Left lung (tissue), 10 donors: ENCODE data around the gene HDAC9. TPM values are rescaled to one million over a fixed set of nuclear protein-coding genes. Genes with fewer than 3 reads are reported as not detected.
"Not testable (repeated sequence)": the region's sequence is repeated elsewhere in the genome, so short reads cannot be mapped to it uniquely, and the experiment has no call there.

Experiments
- ATAC-seq: fragments of 200-7000 bp; cut with Tn5 transposase; one replicate; pipeline ENCODE4 v1.9.1; 2020; ENCODE audit warnings: moderate library complexity
- DNase-seq, 4 donors: peaks; one replicate each; pipeline ENCODE4 v3.0.0-alpha.2; 2013 to 2020
- H3K27ac ChIP-seq, 2 donors: fragments of 200-600 bp; sonication (generic) in 1 of 2; one replicate each; pipeline versions ENCODE4 v1.5.0 to v1.8.0; 2020 to 2021
- H3K27me3 ChIP-seq, 2 donors: fragments of 200-600 bp; sonication (generic) in 1 of 2; one replicate each; pipeline versions ENCODE4 v1.5.0 to v1.8.0; 2020 to 2021
- H3K36me3 ChIP-seq, 2 donors: fragments of 200-600 bp; sonication (generic) in 1 of 2; one replicate each; pipeline versions ENCODE4 v1.5.0 to v1.8.0; 2020 to 2021
- H3K4me1 ChIP-seq, 2 donors: fragments of 200-600 bp; one replicate each; pipeline ENCODE4 v1.8.0; 2021
- H3K4me3 ChIP-seq, 2 donors: fragments of 200-600 bp; sonication (generic) in 1 of 2; one replicate each; pipeline versions ENCODE4 v1.5.0 to v1.8.0; 2020 to 2021; ENCODE audit warnings: mild to moderate bottlenecking in 1 of 2
- H3K9me3 ChIP-seq, 2 donors: fragments of 200-600 bp; sonication (generic) in 1 of 2; one replicate each; pipeline versions ENCODE4 v1.5.0 to v1.8.0; 2020 to 2021
- CTCF ChIP-seq, 2 donors: fragments of 200-600 bp; sonication (generic) in 1 of 2; IDR thresholded peaks; one replicate each; pipeline versions ENCODE4 v1.5.0 to v1.8.0; 2021; ENCODE audit warnings: antibody characterized with exemption in 2 of 2
- intact Hi-C, 2 donors: fragments of 100-400 bp; cut with DNase I; formaldehyde crosslinking; loops; one replicate each; pipeline versions ENCODE4 v1.11.2 to v1.14.2; 2022
- polyA plus RNA-seq, 6 donors: library from polyadenylated mRNA; unstranded; fragments of 120-200 nt; gene quantifications; one replicate each; pipeline ENCODE4 v1.2.1, GENCODE V29; 2013; ENCODE audit not compliant: insufficient read length in 6 of 6
- total RNA-seq, 2 donors: library from RNA; stranded (reverse); fragmentation: NEBNext Ultra II Directional; extraction: Animal tissue kit (Norgen Biotek cat#: 25700); gene quantifications; one replicate each; pipeline ENCODE4 v1.2.1, GENCODE V29; 2021
- donor health status: DM: no; HTN: yes; CAD: no.
- donor health status: DM: no; HTN: no; CAD: no.

HDAC9 gene
- total and polyA plus RNA-seq, 8 donors: 6.7 to 13.2 (median 9.6) TPM

DNA sequence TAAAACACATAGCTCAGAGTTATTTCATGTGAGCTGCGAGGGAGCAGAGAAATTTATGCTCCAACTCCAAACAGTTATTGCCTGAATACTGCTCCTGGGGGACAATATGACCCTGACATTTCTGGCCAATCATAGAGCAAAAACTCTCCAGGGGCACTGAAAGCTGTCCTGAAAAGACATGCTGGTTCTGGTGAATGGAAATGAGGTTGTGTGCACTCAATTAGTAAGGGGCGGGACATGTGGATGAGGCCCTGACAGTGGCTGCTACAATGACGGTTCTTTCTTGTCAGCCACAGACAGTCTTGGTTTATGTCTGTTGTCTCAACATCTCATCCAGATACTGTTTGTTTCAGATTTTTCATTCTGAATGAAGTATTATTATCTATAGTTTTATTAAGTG lies 470.1 kb downstream of the HDAC9 start:
- DNase-seq: no peak
- Histone ChIP-seq H3K36me3 (no peaks in the 10 kb centered on the region), H3K9me3 (no peaks in the 10 kb centered on the region), H3K4me1 (no peaks in the 10 kb centered on the region), H3K27ac (no peak overlapping the region), H3K27me3 (no peaks in the 10 kb centered on the region), H3K4me3 (no peak overlapping the region)
- TF ChIP-seq CTCF (IDR thresholded peaks at IDR 0.05): no peak
- no peak for ATAC-seq
- intact Hi-C loops: no loop called here

- H3K36me3 ChIP-seq, intact Hi-C loops, H3K9me3 ChIP-seq, H3K27me3 ChIP-seq, ATAC-seq, H3K4me3 ChIP-seq, H3K4me1 ChIP-seq, H3K27ac ChIP-seq: not testable (repeated sequence)
- peak in 1 of 4 donors; percentile 21 for DNase-seq
Observed at GRCh38 chr7:18967755-18968154, 472.2 kb downstream of the HDAC9 start.

DNA sequence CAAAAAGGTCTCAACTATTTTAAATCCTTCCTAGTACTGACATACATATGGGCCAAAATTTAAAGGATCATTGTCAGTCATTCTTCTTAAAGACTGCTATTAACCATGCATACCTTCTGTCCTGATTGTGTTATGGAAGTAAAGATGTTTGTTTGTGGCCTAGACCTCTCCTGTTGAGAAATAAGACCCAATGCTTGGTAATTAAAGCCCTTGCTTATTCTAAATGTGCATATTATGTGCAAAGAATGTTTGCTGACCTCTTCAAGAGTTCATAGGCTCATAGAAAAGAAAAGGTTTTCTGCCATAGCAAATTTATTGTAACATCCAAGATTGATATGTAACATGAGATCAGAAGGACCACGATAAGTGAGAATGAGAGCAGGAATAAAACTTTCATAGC lies 476.3 kb downstream of the HDAC9 start:
- H3K27me3 ChIP-seq: no peaks in the 10 kb centered on the region
- DNase-seq (no peak), ATAC-seq (no peak)

DNA sequence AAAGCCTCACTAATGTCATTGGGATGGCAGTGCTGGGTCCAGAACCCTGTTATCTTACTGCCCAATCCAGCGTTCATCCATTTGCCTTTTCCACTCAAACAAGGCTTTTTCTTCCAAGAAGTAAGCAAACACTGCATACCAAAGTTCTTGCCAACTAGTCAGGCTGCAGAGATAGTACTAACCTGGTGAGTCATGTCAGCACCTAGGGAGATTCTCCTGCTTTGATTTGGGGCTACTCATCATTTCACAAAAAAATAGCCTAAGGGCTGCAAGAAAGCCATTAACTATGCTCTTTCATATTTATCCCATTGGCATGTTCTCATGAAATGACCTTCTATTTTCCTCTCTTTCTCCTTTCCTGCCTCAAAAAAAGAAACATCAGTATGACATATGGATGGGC lies 479.3 kb downstream of the HDAC9 start:
- Histone ChIP-seq H3K27me3 (no peaks in the 10 kb centered on the region), H3K27ac (no peak overlapping the region), H3K36me3 (no peaks in the 10 kb centered on the region), H3K4me3 (no peak overlapping the region), H3K4me1 (no peaks in the 10 kb centered on the region), H3K9me3 (peaks cover 0 to 2% of the 10 kb centered on the region in 2 donors)
- DNase-seq (no peak), ATAC-seq (no peak)
- TF ChIP-seq CTCF (IDR thresholded peaks at IDR 0.05): no peak
- intact Hi-C loops: no loop called here

More for the DNA sequence above, 476.3 kb downstream of the HDAC9 start:
- Histone ChIP-seq H3K4me1 (no peaks in the 10 kb centered on the region), H3K27ac (no peak overlapping the region), H3K4me3 (no peak overlapping the region), H3K9me3 (peaks cover 0 to 2% of the 10 kb centered on the region in 2 donors), H3K36me3 (no peaks in the 10 kb centered on the region)
- intact Hi-C loops: no loop called here
- TF ChIP-seq CTCF (IDR thresholded peaks at IDR 0.05): no peak

DNA sequence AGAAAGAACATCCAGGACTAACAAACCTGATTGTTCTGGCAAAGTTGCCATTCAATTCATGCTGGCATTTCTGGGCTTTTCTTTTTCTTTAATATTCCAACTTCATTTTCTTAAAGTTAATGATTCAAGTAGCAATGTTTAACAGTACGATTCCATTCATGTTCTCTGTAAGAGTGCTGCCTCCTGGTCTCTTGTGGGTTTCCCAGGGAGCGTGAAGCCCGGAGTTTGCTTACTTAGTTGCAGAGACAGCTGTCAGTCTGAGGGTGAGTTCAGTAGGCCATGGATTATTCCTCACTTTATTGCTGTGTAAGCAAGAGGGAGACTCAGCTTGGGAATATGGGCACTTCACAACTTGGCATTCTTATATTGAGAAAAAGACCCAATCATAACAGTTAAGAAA lies 479.7 kb downstream of the HDAC9 start:
- H3K27ac ChIP-seq: no peak overlapping the region
- H3K36me3 ChIP-seq: no peaks in the 10 kb centered on the region
- ATAC-seq (no peak), DNase-seq (no peak)
- no peaks in the 10 kb centered on the region for H3K27me3 ChIP-seq
- H3K9me3 ChIP-seq: peaks cover 0 to 2% of the 10 kb centered on the region in 2 donors
- H3K4me3 ChIP-seq: no peak overlapping the region
- intact Hi-C loops: no loop called here
- no peak for TF ChIP-seq CTCF (IDR thresholded peaks at IDR 0.05)
- no peaks in the 10 kb centered on the region for H3K4me1 ChIP-seq

- no peaks in the 10 kb centered on the region for H3K27me3 ChIP-seq
- peaks cover 0 to 3% of the 10 kb centered on the region in 2 donors for H3K9me3 ChIP-seq
- intact Hi-C loops: no loop called here
- DNase-seq (no peak), ATAC-seq (no peak)
- no peak overlapping the region for H3K27ac ChIP-seq
- no peak overlapping the region for H3K4me3 ChIP-seq
- H3K4me1 ChIP-seq: no peaks in the 10 kb centered on the region
- no peak for TF ChIP-seq CTCF (IDR thresholded peaks at IDR 0.05)
- H3K36me3 ChIP-seq: no peaks in the 10 kb centered on the region
Observed at GRCh38 chr7:18975689-18976280, 480.2 kb downstream of the HDAC9 start.
